Tibial nerve (tissue), 4 donors: Measurements from ENCODE around the gene IGF1R. TPM values are rescaled to one million over a fixed set of nuclear protein-coding genes. Genes with fewer than 3 reads are reported as not detected.

Source experiments
- DNase-seq, 2 donors: peaks; one replicate each; pipeline ENCODE4 v3.0.0-alpha.2; 2019; ENCODE audit warnings: low spot score in 2 of 2
- H3K27ac ChIP-seq, 4 donors: fragments of 200-600 bp; sonication (generic) in 3 of 4; one replicate each; pipeline ENCODE4 v1.5.1; 2017 to 2019; ENCODE audit warnings: mild to moderate bottlenecking in 1 of 4
- H3K27me3 ChIP-seq, 2 donors: fragments of 200-600 bp; sonication (generic) in 1 of 2; one replicate each; pipeline versions ENCODE4 v1.5.1 to v1.6.0; 2017 to 2019
- H3K36me3 ChIP-seq, 3 donors: fragments of 200-600 bp; sonication (generic); one replicate each; pipeline ENCODE4 v1.5.1; 2018 to 2019
- H3K4me1 ChIP-seq, 4 donors: fragments of 200-600 bp; sonication (generic) in 3 of 4; one replicate each; pipeline ENCODE4 v1.5.1; 2017 to 2019
- H3K4me3 ChIP-seq, 4 donors: fragments of 200-600 bp; sonication (generic) in 3 of 4; one replicate each; pipeline ENCODE4 v1.5.1; 2017 to 2019; ENCODE audit warnings: mild to moderate bottlenecking in 1 of 4, moderate library complexity in 1 of 4
- H3K9me3 ChIP-seq, 4 donors: fragments of 200-600 bp; sonication (generic) in 3 of 4; one replicate each; pipeline ENCODE4 v1.5.1; 2017 to 2019
- CTCF ChIP-seq, 5 experiments: fragments of 200-600 bp in 3 of 5; fragments of 450-650 bp in 2 of 5; sonication (generic) in 3 of 5; IDR thresholded peaks; one replicate each; pipeline ENCODE4 v1.5.1; 2016 to 2019; ENCODE audit warnings: antibody characterized with exemption in 5 of 5, mild to moderate bottlenecking in 3 of 5, moderate library complexity in 2 of 5
- EP300 ChIP-seq, 2 donors: sonication (generic); formaldehyde crosslinking; IDR thresholded peaks; one replicate each; pipeline ENCODE4 v1.6.1; 2017; ENCODE audit warnings: antibody characterized with exemption in 2 of 2, mild to moderate bottlenecking in 1 of 2
- POLR2A ChIP-seq, 2 donors: fragments of 450-650 bp; IDR thresholded peaks; one replicate each; pipeline ENCODE4 v1.6.1; 2017; ENCODE audit warnings: antibody characterized with exemption in 2 of 2, mild to moderate bottlenecking in 2 of 2, moderate library complexity in 2 of 2
- WGBS, 2 donors: methylation state at CpG; one replicate each; pipeline ENCODE4 v1.1.5; 2018; 5-methylcytosine and 5-hydroxymethylcytosine counted together
- total RNA-seq, 4 donors: library from RNA; depleted of rRNA; stranded (reverse); fragments of >200 nt; gene quantifications; one replicate each; pipeline ENCODE4 v1.1.0, GENCODE V29; 2016

IGF1R gene
- total RNA-seq, 4 donors from 2014 or later, result 82.5 to 164 (median 111) TPM

GRCh38 chr15:98770984-98771383 is 122.6 kb downstream of the IGF1R start:
- WGBS, 2 donors, result 62 to 63% methylated on average over 3 of the region's 3 CpGs
- Histone ChIP-seq H3K4me1 (peaks cover 0 to 33% (median 2%) of the 10 kb centered on the region in 4 donors), H3K36me3 (no peaks in the 10 kb centered on the region)

GRCh38 chr15:98771541-98771940 is 123.2 kb downstream of the IGF1R start:
- H3K4me1 ChIP-seq, result peaks cover 0 to 39% (median 2%) of the 10 kb centered on the region in 4 donors
- no peak overlapping the region for H3K4me3 ChIP-seq
- H3K27me3 ChIP-seq, result no peaks in the 10 kb centered on the region
- H3K36me3 ChIP-seq, result no peaks in the 10 kb centered on the region
- H3K27ac ChIP-seq, result no peak overlapping the region
- TF ChIP-seq POLR2A (IDR thresholded peaks at IDR 0.05), result no peak
- no peak for TF ChIP-seq EP300 (IDR thresholded peaks at IDR 0.05)
- TF ChIP-seq CTCF (IDR thresholded peaks at IDR 0.05), result no peak
- DNase-seq, result no peak
- 62 to 66% methylated on average over 4 of the region's 4 CpGs for WGBS, 2 donors
- H3K9me3 ChIP-seq, result no peaks in the 10 kb centered on the region

More at GRCh38 chr15:98770984-98771383, 122.6 kb downstream of the IGF1R start:
- Histone ChIP-seq H3K4me3 (no peak overlapping the region), H3K27ac (no peak overlapping the region), H3K9me3 (no peaks in the 10 kb centered on the region), H3K27me3 (no peaks in the 10 kb centered on the region)
- DNase-seq, result no peak
- TF ChIP-seq CTCF (IDR thresholded peaks at IDR 0.05) (no peak), EP300 (IDR thresholded peaks at IDR 0.05) (no peak), POLR2A (IDR thresholded peaks at IDR 0.05) (no peak)

- WGBS, 2 donors, result 75 to 80% methylated on average over 3 of the region's 3 CpGs
- H3K36me3 ChIP-seq, result no peaks in the 10 kb centered on the region
- no peak for TF ChIP-seq CTCF (IDR thresholded peaks at IDR 0.05)
- no peak for TF ChIP-seq POLR2A (IDR thresholded peaks at IDR 0.05)
- TF ChIP-seq EP300 (IDR thresholded peaks at IDR 0.05), result no peak
- DNase-seq, result no peak
- H3K9me3 ChIP-seq, result no peaks in the 10 kb centered on the region
- no peak overlapping the region for H3K27ac ChIP-seq
- H3K4me1 ChIP-seq, result peaks cover 0 to 46% (median 2%) of the 10 kb centered on the region in 4 donors
- H3K4me3 ChIP-seq, result no peak overlapping the region
- H3K27me3 ChIP-seq, result no peaks in the 10 kb centered on the region
These were observed 124.6 kb downstream of the IGF1R start for GRCh38 chr15:98772895-98773294.

GRCh38 chr15:98773616-98774015 is 125.3 kb downstream of the IGF1R start:
- Histone ChIP-seq H3K27me3 (no peaks in the 10 kb centered on the region), H3K4me3 (no peak overlapping the region), H3K36me3 (no peaks in the 10 kb centered on the region), H3K27ac (no peak overlapping the region), H3K4me1 (peaks cover 0 to 47% (median 2%) of the 10 kb centered on the region in 4 donors), H3K9me3 (no peaks in the 10 kb centered on the region)
- WGBS, 2 donors, result 84 to 89% methylated on average over 6 of the region's 6 CpGs
- TF ChIP-seq POLR2A (IDR thresholded peaks at IDR 0.05), result no peak
- TF ChIP-seq CTCF (IDR thresholded peaks at IDR 0.05), result no peak
- no peak for TF ChIP-seq EP300 (IDR thresholded peaks at IDR 0.05)
- DNase-seq, result no peak

GRCh38 chr15:98774756-98775497 is 126.6 kb downstream of the IGF1R start:
- H3K4me1 ChIP-seq, result peaks cover 0 to 60% (median 2%) of the 10 kb centered on the region in 4 donors
- H3K27ac ChIP-seq, result no peak overlapping the region
- no peaks in the 10 kb centered on the region for H3K9me3 ChIP-seq
- no peak for DNase-seq
- 88 to 93% methylated on average over 10 of the region's 10 CpGs for WGBS, 2 donors
- H3K27me3 ChIP-seq, result no peaks in the 10 kb centered on the region
- TF ChIP-seq CTCF (IDR thresholded peaks at IDR 0.05) (no peak), EP300 (IDR thresholded peaks at IDR 0.05) (no peak), POLR2A (IDR thresholded peaks at IDR 0.05) (no peak)
- H3K36me3 ChIP-seq, result no peaks in the 10 kb centered on the region
- no peak overlapping the region for H3K4me3 ChIP-seq
